HG03469 (cell line): ENCODE measurements around the gene TEX48.

ENCODE experiments used
- ATAC-seq: cut with Tn5 transposase; IDR thresholded peaks from one replicate; pipeline ENCODE4 v1.9.1; 2021; ENCODE audit warnings: mild to moderate bottlenecking, moderate library complexity, moderate number of reproducible peaks; ENCODE audit not compliant: unreplicated experiment

The TEX48 gene

GRCh38 chr9:114669961-114670360, 12.0 kb downstream of the TEX48 start:
- ATAC-seq: no peak

GRCh38 chr9:114668146-114668545, 13.8 kb downstream of the TEX48 start:
- ATAC-seq: no peak

GRCh38 chr9:114666851-114667250, 15.1 kb downstream of the TEX48 start:
- ATAC-seq: no peak

- no peak for ATAC-seq
Observed at GRCh38 chr9:114666401-114666800, 15.6 kb downstream of the TEX48 start.

- no peak for ATAC-seq
Observed at GRCh38 chr9:114664181-114664580, 17.8 kb downstream of the TEX48 start.

- no peak for ATAC-seq
Observed at GRCh38 chr9:114662081-114662989, 19.7 kb downstream of the TEX48 start.

- ATAC-seq: no peak
Observed at GRCh38 chr9:114657705-114658104, 24.3 kb downstream of the TEX48 start, which contains the start of gene TEX53. Gene TEX53 (minus strand): TSS chr9:114657805. CDS start chr9:114657774, 31 bp downstream.

GRCh38 chr9:114656301-114656700, 25.7 kb downstream of the TEX48 start:
- no peak for ATAC-seq

- no peak for ATAC-seq
Observed at GRCh38 chr9:114655689-114656088, 26.3 kb downstream of the TEX48 start.

GRCh38 chr9:114653556-114654159, 28.3 kb downstream of the TEX48 start:
- ATAC-seq: no peak

GRCh38 chr9:114652776-114653555, 29.0 kb downstream of the TEX48 start:
- ATAC-seq: no peak

GRCh38 chr9:114643896-114644295, 38.1 kb downstream of the TEX48 start:
- ATAC-seq: no peak

- no peak for ATAC-seq
Observed at GRCh38 chr9:114643001-114643400, 39.0 kb downstream of the TEX48 start.

GRCh38 chr9:114641967-114642366, 40.0 kb downstream of the TEX48 start:
- ATAC-seq: no peak

GRCh38 chr9:114638404-114638803, 43.6 kb downstream of the TEX48 start:
- no peak for ATAC-seq

GRCh38 chr9:114634387-114634786, 47.6 kb downstream of the TEX48 start:
- ATAC-seq: no peak

GRCh38 chr9:114633438-114634089, 48.4 kb downstream of the TEX48 start:
- no peak for ATAC-seq

- ATAC-seq: no peak
Observed at GRCh38 chr9:114631166-114631565, 50.8 kb downstream of the TEX48 start.

- ATAC-seq: no peak
Observed at GRCh38 chr9:114629563-114630090, 52.4 kb downstream of the TEX48 start.

- ATAC-seq: no peak
Observed at GRCh38 chr9:114627553-114627952, 54.4 kb downstream of the TEX48 start.
